Ovary (tissue), 9 donors: ENCODE results near the gene GALP. TPM values are rescaled to one million over a fixed set of nuclear protein-coding genes. Genes with fewer than 3 reads are reported as not detected.

Source experiments
- DNase-seq, 5 donors: peaks; one replicate each; pipeline ENCODE4 v3.0.0-alpha.2; 2019 to 2020
- H3K27ac ChIP-seq, 2 donors: fragments of 200-600 bp; one replicate each; pipeline versions ENCODE4 v1.5.1 to v1.8.0; 2019 to 2022
- H3K27me3 ChIP-seq: fragments of 200-600 bp; one replicate; pipeline ENCODE4 v1.8.0; 2022
- H3K36me3 ChIP-seq: fragments of 200-600 bp; sonication (generic); one replicate; pipeline ENCODE4 v1.5.1; 2019
- H3K4me1 ChIP-seq: one replicate; pipeline ENCODE4 v1.8.1; 2013; ENCODE audit warnings: mild to moderate bottlenecking, moderate library complexity; ENCODE audit not compliant: insufficient read depth
- H3K4me3 ChIP-seq: fragments of 200-600 bp; sonication (generic); one replicate; pipeline ENCODE4 v1.5.1; 2017
- H3K9me3 ChIP-seq, 2 donors: fragments of 200-600 bp in 1 of 2; sonication (generic) in 1 of 2; one replicate each; pipeline versions ENCODE4 v1.5.1 to v1.8.1; 2013 to 2019; ENCODE audit warnings: mild to moderate bottlenecking in 1 of 2, moderate library complexity in 1 of 2
- EP300 ChIP-seq: sonication (generic); formaldehyde crosslinking; IDR thresholded peaks from one replicate; pipeline ENCODE4 v1.6.1; 2017; ENCODE audit warnings: antibody characterized with exemption
- POLR2A ChIP-seq: fragments of 450-650 bp; IDR thresholded peaks from one replicate; pipeline ENCODE4 v1.6.1; 2017; ENCODE audit warnings: antibody characterized with exemption, mild to moderate bottlenecking, moderate library complexity
- WGBS, 3 donors: extraction: QIAGEN DNeasy Blood & Tissue Kit in 1 of 3; methylation state at CpG; one replicate each; pipeline versions ENCODE4 v1.1.5 to v1.1.7; 2013 to 2017; 5-methylcytosine and 5-hydroxymethylcytosine counted together
- intact Hi-C, 4 donors: fragments of 100-400 bp; cut with DNase I; formaldehyde crosslinking; loops; one replicate each; pipeline versions ENCODE4 v1.11.0 to v1.15.1; 2022 to 2023
- polyA plus RNA-seq, 2 donors: library from polyadenylated mRNA; stranded (reverse); fragments of 200-250 nt in 1 of 2; fragments of 350-450 nt in 1 of 2; fragmentation: Illumina TruSeq in 1 of 2; extraction: RNeasy Lipid Tissue Mini Kit (QIAGEN cat#74804) in 1 of 2; gene quantifications; one replicate each; pipeline ENCODE4 v1.2.3, GENCODE V29; 2013 to 2014
- small RNA-seq: library from RNA; depleted of rRNA; stranded (forward); fragments of <200 nt; gene quantifications from one replicate; pipeline ENCODE3, GENCODE V24; 2016
- total RNA-seq, 7 donors: library from RNA; depleted of rRNA in 2 of 7; stranded (reverse); fragments of >200 nt in 2 of 7; fragmentation: NEBNext Ultra II Directional in 3 of 7; extraction: Animal tissue kit (Norgen Biotek cat#: 25700) in 3 of 7; gene quantifications; one replicate each; pipeline versions ENCODE4 v1.1.0 to v1.2.4, GENCODE V29; 2016 to 2023
- TF ChIP-seq, protein P1 (sequence below), 3 donors: fragments of 450-650 bp in 2 of 3; fragments of 200-600 bp in 1 of 3; IDR thresholded peaks; one replicate each; pipeline versions ENCODE4 v1.5.1 to v1.8.0; 2016 to 2022; ENCODE audit warnings: antibody characterized with exemption in 3 of 3, mild to moderate bottlenecking in 1 of 3
- donor health status: DM: no; HTN: no; CAD: no; lungs with moderate emphysema.
- donor health status: DM: no; HTN: no; CAD: no.
- donor health status: Bipolar disorder and iron deficiency.
- donor health status: DM: yes; HTN: yes; CAD: no.
- donor health status: DM: no; HTN: no; CAD: no.
- donor health status: DM: yes; HTN: yes; CAD: no.

The GALP gene
- total and polyA plus RNA-seq, 9 donors: not detected

DNA sequence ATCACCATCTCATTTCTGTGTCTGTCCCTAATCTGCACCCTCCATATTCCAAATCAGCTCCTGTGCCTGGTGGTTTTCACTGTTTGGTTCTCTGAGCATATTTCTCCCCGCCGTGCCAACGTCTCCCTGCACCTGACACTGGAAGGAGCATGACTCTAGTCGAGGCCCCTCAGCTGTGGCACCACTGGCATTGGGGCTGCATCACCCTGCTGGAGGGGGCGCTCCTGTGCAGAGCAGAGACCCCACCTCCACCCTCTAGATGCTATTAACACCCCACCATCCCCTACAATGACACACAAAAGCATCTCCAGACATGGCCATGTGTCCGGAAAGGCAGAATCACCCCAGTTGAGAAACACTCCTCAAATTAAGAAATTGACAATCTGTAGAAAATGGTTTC is 47.1 kb downstream of the GALP start:
- H3K27me3 ChIP-seq: no peaks in the 10 kb centered on the region
- no peak overlapping the region for H3K27ac ChIP-seq
- no peaks in the 10 kb centered on the region for H3K4me1 ChIP-seq
- no peaks in the 10 kb centered on the region for H3K36me3 ChIP-seq
- H3K9me3 ChIP-seq: no peaks in the 10 kb centered on the region
- intact Hi-C loops: no loop called here
- no peak overlapping the region for H3K4me3 ChIP-seq
- TF ChIP-seq, protein P1, sequence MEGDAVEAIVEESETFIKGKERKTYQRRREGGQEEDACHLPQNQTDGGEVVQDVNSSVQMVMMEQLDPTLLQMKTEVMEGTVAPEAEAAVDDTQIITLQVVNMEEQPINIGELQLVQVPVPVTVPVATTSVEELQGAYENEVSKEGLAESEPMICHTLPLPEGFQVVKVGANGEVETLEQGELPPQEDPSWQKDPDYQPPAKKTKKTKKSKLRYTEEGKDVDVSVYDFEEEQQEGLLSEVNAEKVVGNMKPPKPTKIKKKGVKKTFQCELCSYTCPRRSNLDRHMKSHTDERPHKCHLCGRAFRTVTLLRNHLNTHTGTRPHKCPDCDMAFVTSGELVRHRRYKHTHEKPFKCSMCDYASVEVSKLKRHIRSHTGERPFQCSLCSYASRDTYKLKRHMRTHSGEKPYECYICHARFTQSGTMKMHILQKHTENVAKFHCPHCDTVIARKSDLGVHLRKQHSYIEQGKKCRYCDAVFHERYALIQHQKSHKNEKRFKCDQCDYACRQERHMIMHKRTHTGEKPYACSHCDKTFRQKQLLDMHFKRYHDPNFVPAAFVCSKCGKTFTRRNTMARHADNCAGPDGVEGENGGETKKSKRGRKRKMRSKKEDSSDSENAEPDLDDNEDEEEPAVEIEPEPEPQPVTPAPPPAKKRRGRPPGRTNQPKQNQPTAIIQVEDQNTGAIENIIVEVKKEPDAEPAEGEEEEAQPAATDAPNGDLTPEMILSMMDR (IDR thresholded peaks at IDR 0.05): no peak
- TF ChIP-seq POLR2A: no peak
- no peak for TF ChIP-seq EP300
- WGBS, 3 donors: 73 to 82% (median 78%) methylated on average over 6 of the region's 6 CpGs
- no peak for DNase-seq

DNA sequence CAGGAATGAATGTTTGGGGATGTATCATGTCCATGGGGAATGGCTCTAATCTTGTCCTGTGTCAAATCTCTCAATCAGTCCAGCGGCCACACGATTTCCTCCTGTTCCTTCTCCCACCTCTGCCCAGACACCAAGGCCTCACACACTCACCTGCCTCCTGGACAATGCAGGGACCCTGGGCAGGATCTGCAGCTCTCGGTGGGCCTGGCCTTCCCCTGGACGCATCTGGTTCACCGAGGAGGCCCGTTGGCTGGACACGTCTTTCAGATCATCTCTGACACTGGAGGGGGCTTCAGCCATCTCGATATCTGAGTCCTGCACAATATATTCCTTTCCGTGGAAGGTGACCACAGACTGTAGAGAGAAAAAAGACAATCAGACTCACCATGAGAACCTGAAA is 47.7 kb downstream of the GALP start:
- Histone ChIP-seq H3K4me3 (no peak overlapping the region), H3K9me3 (no peaks in the 10 kb centered on the region), H3K27ac (no peak overlapping the region), H3K4me1 (no peaks in the 10 kb centered on the region), H3K36me3 (no peaks in the 10 kb centered on the region), H3K27me3 (no peaks in the 10 kb centered on the region)
- intact Hi-C loops: no loop called here
- DNase-seq: no peak
- TF ChIP-seq EP300: no peak
- TF ChIP-seq POLR2A: no peak
- TF ChIP-seq, protein P1 (IDR thresholded peaks at IDR 0.05): no peak
- WGBS, 3 donors: 89 to 91% (median 89%) methylated on average over 9 of the region's 9 CpGs

Small RNA genes lying within 50 kb of the gene (small RNA-seq; reads per million reads assigned to genes)
- not detected for gene AC024580.2

Other genes starting within 250 kb of the GALP start
- gene NLRP13, start 243.7 kb upstream of the GALP start, total RNA-seq: not detected
- gene NLRP13, start 243.7 kb upstream of the GALP start, polyA plus RNA-seq: under 1 TPM; 0.27 to 0.65 TPM
- gene NLRP8, start 228.2 kb upstream of the GALP start, total RNA-seq: not detected
- gene NLRP8, start 228.2 kb upstream of the GALP start, polyA plus RNA-seq: under 1 TPM in 1 of 2 donors, not detected in 1; 0.02 TPM
- under 1 TPM in 1 of 7 donors, not detected in 6; 0.52 TPM for gene NLRP5, start 189.2 kb upstream of the GALP start, total RNA-seq
- 1 to 10 TPM in 1 of 2 donors, under 1 TPM in 1; 0.17 to 2.7 TPM for gene NLRP5, start 189.2 kb upstream of the GALP start, polyA plus RNA-seq
- 10 to 100 TPM; 10.4 to 36.8 (median 27.5) TPM for gene ZNF787, start 54.7 kb upstream of the GALP start, total RNA-seq
- 10 to 100 TPM in 1 of 2 donors, 1 to 10 TPM in 1; 3.0 to 20.4 TPM for gene ZNF787, start 54.7 kb upstream of the GALP start, polyA plus RNA-seq
- gene ZNF444, start 34.7 kb upstream of the GALP start, total RNA-seq: 10 to 100 TPM; 27.4 to 48.2 (median 38.2) TPM
- 10 to 100 TPM in 1 of 2 donors, 1 to 10 TPM in 1; 7.3 to 25.5 TPM for gene ZNF444, start 34.7 kb upstream of the GALP start, polyA plus RNA-seq
- gene ZSCAN5B, start 21.8 kb downstream of the GALP start, total RNA-seq: under 1 TPM in 1 of 7 donors, not detected in 6; 0.22 TPM
- gene ZSCAN5B, start 21.8 kb downstream of the GALP start, polyA plus RNA-seq: not detected
- not detected for gene ZSCAN5C, start 26.3 kb downstream of the GALP start, total RNA-seq
- not detected for gene ZSCAN5C, start 26.3 kb downstream of the GALP start, polyA plus RNA-seq
- not detected for gene EDDM13, start 96.7 kb downstream of the GALP start, total RNA-seq
- gene EDDM13, start 96.7 kb downstream of the GALP start, polyA plus RNA-seq: under 1 TPM in 1 of 2 donors, not detected in 1; 0.28 TPM
- gene ZSCAN5A, start 138.8 kb downstream of the GALP start, total RNA-seq: 10 to 100 TPM in 5 of 7 donors, 1 to 10 TPM in 2; 7.4 to 25.7 (median 13.9) TPM
- 1 to 10 TPM; 4.6 to 8.9 TPM for gene ZSCAN5A, start 138.8 kb downstream of the GALP start, polyA plus RNA-seq
- gene ZNF582, start 217.5 kb downstream of the GALP start, total RNA-seq: 10 to 100 TPM in 2 of 7 donors, 1 to 10 TPM in 5; 4.6 to 11.1 (median 8.3) TPM
- gene ZNF582, start 217.5 kb downstream of the GALP start, polyA plus RNA-seq: 1 to 10 TPM; 4.6 to 7.9 TPM
- gene ZNF583, start 228.3 kb downstream of the GALP start, total RNA-seq: 10 to 100 TPM in 5 of 7 donors, 1 to 10 TPM in 2; 5.9 to 12.5 (median 10.7) TPM
- gene ZNF583, start 228.3 kb downstream of the GALP start, polyA plus RNA-seq: 1 to 10 TPM; 4.0 to 6.8 TPM